Activated CD4-positive, alpha-beta T cell treated with anti-CD3 and anti-CD28 coated beads, Interleukin-2, amount 50 U/mL, for 1 hour (primary cell): ENCODE results near the gene HADHA.

Experiments
- DNase-seq: peaks from one replicate; pipeline ENCODE4 v3.0.0-alpha.2; 2020

Gene HADHA

DNA sequence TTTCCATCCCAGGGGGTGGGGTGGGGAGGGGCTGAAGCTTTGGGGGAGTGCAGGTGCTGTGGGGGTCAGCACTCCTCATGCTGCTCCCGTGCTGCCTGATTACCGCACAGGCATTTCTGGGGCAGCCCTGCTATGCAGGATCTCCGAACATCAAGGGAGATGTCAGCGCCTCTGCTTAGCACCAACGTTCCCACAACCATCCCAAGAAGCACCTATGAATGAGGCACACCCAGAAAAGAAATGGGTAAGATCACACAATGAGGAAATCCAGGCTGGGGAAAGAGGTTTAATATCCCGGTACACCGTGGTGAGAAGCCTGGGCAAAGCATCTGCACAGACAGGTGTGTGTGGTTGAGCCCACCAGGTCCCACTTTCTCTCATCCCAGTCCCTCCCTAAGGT lies 54.1 kb downstream of the HADHA start:
- DNase-seq: no peak

DNA sequence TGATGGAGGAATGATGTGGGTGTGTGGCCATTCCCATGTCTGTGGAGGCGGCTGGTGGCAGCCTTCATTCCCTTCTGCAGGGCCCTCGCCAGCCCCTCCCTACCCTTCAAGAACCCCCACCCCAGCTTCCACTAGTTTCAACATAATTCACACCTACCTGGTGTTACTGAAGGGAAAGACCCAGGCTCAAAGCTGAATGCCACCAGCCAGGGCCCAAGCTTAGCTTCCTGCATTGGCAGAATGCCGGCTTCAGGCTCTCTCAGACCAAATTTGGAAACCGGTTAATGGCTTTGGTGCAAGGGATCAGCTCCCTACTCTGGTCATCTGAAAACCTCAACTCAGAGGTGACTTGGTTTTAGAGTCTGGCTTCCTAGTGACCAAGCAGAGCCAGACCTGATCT lies 54.7 kb downstream of the HADHA start:
- no peak for DNase-seq

DNA sequence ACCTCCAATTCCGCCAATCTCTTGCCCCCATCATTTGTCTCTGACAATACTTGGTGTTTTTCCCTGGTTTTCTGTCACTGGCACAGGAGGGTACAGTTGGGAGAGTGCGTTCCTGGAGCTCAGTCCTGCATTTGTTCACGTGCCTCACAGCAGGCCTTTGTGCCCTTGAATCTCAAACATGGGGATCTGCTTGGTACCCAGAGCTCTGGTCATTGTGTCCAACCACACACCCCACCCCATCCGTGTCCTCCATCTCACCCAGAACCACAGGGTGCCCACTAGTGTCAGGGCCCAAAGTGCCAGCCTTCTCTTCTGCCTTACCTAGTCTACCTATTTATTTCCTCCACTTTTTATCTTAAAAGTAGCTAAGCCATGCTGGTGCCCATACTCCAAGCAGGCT lies 55.3 kb downstream of the HADHA start:
- DNase-seq: no peak

DNA sequence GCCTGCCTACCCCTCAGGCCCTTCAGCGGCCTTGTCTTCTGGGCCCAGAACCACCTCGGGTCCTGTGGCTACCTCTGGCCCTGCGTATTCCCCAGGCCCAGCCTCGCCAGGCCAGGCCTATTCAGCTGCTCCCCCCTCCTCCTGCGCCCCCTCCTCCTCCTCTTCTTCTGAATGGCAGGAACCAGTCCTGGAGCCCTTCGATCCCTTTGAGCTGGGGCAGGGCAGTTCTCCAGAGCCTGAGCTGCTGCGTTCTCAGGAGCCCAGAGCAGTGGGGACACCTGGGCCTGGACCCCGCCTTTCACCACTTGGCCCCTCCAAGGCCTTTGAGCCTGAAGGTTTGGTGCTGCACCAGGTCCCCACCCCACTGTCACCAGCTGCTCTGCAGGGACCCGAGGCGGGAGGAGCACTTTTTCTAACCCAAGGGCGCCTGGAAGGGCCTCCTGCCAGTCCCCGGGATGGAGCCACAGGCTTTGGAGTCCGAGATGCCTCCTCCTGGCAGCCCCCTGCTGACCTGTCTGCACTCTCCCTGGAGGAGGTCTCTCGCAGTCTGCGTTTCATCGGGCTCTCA lies 56.8 kb downstream of the HADHA start:
- DNase-seq: no peak

DNA sequence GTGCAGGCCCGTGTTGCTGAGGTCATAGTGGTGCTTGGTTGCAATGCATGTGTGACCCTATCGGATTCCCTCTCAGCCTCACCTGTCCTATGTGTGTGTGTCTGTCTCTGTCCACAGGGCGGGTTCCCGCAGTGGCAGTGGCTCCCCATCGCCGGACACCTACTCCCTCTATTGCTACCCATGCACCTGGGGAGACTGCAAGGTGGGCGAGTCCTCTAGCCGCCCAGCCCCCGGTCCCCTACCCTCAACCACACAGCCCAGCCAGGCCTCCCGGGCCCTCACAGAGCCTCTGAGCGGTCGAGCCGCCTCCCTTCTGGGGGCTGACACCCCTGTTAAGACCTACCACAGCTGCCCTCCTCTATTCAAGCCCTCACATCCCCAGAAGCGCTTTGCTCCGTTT lies 57.3 kb downstream of the HADHA start:
- DNase-seq: no peak

DNA sequence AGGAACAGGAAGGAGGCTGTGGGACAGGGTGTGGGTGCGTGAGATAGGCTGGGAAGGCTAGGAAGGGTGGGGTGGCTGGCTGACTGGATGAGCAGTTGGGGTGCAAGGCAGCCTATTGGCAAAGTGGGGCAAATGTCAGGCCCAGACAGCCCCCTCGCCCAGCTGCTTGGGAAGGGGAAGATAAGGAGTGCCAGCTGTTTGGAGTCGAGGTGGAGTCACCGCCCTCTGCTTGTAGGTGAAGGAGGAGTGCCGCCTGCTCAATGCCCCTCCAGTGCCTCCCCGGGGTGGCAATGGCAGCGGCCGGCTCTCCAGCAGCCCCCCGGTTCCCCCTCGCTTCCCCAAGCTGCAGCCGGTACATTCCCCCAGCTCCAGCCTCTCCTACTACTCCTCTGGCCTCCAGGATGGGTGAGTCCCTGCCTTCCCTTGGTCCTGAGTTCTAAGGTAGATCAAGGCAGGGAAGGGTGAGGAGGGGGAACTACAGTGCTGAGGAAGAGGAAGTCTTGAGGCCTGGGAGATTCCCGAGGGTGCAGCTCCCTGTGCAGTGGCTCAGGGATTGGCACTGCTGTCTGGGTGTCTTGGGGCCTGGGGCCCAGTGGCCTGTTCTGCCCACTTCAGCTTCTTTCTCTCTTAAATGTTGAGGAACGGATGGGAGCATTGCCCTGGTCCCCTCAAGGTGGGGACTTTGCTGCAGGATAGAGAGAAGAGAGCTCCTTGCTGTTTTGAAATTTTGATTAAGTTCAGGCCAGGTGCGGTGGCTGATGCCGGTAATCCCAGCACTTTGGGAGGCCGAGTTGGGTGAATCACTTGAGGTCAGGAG lies 58.3 kb downstream of the HADHA start:
- DNase-seq: no peak

DNA sequence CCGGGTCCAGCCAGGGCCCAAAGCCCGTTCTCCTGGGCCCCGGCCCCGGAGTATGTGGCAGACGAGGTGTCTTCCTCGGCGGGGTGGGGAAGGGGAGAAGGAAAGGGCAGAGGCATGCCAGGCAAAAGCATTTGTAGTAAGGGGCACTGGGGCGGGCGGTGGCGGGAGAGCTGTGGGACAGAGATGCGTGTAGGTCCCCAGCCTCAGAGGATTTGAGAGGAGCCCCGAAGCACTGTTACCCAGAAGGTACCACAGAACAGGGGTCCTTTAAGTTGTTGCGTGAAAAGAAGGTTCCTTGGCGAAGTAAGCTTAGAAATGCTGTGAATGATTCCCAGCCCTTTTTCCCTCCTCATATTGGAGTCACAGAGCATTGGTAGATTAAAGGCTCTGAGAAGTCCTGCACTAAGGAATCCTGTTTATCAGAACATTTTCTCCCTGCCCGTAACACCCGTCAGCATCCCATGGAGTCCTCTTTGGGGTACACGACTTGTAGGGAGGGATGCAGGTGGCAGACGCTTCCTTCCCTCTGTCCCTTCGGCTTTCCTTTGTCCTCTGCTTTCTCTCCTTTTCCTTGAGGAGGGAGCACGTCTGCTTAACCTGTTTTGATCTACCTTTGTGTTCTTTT lies 59.0 kb downstream of the HADHA start:
- DNase-seq: no peak

DNA sequence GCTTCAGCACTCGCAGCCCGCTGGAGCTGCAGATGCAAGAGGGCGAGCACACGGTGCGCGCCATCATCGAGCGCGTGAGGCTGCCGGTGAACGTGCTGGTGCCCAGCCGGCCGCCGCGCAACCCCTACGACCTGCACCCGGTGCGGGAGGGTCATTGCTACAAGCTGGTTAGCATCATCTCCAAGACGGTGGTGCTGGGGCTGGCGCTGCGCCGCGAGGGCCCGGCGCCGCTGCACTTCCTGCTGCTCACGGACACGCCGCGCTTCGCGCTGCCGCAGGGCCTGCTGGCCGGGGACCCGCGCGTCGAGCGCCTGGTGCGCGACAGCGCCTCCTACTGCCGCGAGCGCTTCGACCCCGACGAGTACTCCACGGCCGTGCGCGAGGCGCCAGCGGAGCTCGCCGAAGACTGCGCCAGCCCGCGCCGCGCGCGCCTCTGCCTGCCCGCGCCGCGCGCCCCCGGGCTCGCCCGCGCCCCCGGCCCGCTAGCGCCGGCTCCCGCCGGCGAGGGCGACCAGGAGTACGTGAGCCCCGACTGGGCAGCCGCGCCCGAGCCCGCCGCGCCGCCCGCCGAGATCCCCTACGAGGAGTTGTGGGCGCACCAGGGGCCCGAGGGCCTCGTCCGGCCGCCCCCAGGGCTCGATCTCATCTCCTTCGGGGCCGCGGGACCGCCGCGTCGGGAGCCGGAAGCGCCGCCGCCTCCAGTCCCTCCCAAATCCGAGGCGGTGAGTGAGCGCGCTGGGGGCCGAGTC lies 59.7 kb downstream of the HADHA start:
- DNase-seq: peak; percentile 86

DNA sequence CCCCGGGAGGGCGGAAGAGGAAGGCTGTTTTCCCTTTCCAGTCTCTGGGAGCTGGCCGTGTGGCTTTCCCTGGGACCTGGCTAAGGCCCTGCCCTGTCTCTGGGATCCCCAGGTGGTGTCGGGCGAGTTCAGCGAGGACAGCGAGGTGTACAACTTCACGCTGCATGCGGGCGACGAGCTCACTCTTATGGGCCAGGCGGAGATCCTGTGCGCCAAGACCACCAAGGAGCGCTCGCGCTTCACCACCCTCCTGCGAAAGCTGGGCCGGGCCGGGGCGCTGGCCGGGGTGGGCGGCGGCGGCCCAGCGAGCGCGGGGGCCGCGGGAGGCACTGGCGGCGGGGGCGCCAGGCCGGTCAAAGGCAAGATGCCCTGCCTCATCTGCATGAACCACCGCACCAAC lies 60.3 kb downstream of the HADHA start:
- no peak for DNase-seq

DNA sequence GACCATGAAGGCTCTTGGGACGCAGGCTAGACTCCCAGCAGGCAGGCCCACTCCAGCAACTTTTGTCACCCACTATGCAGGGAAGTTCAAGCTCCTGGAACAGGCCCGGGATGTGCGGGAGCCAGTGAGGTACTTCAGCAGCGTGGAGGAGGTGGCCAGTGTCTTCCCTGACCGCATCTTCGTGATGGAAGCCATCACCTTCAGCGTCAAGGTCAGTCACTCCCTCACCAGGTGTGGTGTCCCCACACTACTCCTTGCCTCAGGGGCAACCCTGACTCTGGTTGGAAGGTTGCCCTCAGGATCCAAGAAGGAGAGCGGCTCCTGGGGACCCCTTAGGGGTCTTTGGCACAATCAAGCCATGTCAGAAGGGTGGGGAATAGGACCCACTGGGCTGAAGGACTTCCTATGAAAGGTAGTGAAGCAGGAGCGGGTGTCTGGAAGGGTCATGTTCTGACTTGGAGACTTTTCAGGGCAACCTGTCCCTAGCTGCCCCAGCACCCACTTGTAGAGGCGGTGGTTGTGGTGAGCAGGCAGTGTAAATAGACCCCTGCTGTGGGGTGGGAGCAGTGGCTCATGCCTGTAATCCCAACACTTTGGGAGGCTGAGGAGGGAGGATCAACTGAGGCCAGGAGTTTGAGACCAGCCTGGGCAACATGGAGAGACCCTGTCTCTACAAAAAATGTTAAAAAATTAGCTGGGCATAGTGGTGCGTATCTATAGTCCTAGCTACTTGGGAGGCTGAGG lies 61.4 kb downstream of the HADHA start:
- no peak for DNase-seq

DNA sequence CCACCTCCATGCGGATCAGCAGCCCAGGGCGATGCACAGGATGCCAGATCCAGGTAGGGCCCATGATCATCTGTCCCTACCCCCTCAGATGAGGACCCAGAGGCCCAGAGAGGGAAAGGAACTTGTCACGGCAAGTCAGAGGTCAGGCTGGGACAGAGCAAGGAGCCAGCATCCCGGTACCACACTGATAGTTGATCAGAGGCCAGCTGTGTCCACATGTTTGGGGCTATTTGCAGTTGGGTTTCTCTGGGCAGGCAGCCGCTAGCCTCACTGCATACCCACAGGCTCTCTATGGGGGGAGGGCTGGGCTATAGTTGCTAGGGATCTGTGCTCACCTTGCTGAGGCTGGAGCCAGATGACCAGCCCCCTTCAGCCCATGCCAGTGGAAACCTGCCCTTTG lies 62.0 kb downstream of the HADHA start:
- no peak for DNase-seq

DNA sequence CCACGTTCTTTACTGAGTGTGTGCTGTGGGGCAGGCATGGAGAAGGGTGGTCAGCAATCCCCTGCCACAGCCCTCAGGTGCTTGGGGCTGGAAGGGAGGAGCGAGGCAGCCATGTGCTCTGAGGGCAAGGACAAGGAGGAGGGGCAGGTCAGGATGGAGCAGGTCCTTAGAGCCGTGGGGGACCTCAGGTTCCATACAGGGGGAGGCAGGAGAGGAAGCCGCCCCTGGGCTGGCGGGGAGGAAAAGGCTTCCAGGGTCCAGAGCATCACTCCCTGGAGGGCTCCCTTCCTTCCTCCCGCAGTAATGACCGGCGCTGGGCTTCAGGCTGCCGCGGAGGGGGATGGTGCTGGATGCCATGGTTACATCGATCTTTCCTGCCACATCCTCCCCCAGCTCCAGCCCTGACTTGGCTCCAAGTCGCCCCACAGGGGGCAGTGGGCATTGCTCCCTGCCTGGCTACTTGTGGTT lies 65.0 kb downstream of the HADHA start:
- no peak for DNase-seq

DNA sequence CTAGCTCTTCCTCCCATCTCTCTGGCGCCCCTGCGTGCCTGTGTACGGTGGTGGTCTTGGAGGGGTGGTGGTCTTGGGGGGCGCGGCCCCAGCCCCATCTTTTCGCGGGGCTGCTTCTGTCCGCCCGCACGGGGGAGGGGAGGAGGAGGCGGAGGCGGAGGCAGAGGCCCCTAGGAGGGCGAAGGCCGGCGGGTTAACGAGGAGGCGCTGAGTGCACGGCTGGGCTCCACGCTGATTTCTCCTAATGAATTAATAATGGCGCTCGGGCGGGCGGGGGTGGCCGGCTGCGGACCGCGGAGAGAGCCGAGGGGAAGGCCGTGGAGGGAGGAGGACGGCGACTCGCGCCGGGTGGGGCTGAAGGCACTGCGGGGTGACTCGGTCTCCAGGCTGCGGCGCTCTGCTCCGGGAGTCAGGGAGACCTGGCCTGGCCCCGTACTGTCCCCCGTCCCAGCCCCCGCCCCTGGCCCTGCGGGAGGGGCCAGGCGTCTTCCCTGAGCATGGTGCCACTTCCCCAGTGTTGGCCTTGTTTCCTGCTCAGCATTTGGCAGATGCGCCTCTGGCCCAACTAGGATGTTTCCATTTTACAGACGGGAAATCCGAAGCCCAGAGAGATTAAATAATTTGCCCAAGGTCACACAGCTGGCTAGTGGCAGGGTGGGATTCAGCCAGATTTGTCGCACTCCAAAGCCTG lies 65.5 kb downstream of the HADHA start:
- no peak for DNase-seq

DNA sequence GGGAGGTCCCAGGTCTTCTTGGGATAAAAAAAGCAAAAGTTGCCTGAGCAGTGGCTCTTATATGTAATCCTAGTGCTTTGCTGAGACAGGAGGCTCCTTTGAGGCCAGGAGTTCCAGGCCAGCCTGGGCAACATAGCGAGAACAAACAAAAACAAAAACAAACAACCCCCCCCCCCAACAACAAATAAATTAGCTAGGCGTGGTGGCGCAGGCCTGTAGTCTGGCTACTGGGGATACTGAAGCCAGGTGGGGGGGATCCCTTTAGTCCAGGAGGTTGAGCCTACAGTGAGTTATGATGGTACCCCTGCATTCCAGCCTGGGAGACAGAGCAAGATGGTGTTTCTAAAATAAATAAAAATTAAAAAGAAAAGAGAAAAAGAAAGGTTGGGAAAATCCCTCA lies 66.2 kb downstream of the HADHA start:
- DNase-seq: no peak

DNA sequence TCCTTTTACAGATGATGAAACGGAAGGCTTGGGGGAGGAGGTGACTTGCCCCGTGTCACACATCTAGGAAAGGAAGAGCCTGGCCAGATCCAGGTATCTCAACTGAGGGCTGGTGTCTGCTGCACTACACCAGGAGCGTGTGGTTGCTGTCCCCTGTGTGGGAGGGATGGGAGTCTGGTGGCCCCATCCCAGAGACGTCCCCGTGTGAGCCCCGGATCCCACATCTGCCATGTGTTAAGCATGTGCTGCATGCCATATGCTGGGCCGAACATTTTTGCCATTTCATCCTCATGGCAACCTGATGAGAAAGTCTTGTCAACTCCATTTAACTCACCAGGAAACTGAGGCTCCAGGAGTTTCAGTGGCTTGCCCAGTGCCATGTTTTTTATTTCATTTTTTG lies 67.3 kb downstream of the HADHA start:
- DNase-seq: no peak

DNA sequence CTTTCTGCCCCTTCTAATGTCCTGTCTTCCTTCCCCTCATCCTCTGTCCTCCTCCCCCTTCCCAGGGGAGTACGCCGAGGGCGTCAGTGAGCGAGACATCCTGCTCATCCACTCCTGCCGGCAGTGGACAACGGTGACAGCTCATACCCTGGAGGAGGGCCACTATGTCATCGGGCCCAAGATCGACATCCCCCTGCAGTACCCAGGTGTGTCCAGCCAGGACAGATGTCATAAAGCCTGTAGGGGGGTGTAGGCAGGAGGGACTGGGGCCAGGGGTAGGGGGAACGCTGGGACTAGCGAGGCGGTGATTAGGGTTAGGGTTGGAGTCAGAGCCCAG lies 68.2 kb downstream of the HADHA start:
- no peak for DNase-seq

DNA sequence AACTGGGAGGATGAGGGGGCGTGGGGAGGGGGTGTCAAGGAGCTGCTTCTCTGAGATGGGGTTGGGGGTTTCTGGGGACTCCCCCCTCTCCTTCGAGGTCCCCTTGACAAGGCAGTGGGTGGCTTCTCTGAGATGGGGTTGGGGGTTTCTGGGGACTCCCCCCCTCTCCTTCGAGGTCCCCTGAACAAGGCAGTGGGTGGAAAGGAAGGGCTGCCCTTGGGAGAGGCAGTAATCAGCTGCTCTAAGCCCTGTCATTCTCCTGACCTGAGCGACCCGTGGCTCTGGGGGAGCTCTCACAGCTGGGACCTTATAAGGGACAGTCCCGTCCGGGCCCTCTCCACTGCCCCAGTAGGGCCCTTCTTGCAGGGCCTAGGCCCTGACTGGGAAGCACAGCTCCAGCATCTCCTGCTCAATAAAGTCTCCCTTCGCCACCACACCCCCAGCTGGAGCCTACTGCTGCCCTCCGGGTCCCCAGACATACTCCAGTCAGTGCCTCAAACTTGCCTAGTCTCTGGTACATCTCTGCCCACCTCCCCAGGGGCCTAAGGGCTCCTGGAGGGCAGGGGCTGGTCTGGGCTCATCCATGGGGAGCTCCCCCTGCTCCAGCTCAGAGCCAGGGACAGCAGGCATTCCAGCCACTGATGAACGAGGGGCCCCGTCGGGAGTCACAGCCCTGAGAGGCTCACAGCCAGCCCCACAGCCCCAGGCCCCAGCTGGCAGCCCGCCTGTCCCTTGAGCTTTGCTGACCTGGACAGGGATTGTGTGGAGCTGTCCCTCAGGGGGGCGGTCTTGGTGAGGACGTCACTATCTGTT lies 68.8 kb downstream of the HADHA start:
- DNase-seq: no peak

DNA sequence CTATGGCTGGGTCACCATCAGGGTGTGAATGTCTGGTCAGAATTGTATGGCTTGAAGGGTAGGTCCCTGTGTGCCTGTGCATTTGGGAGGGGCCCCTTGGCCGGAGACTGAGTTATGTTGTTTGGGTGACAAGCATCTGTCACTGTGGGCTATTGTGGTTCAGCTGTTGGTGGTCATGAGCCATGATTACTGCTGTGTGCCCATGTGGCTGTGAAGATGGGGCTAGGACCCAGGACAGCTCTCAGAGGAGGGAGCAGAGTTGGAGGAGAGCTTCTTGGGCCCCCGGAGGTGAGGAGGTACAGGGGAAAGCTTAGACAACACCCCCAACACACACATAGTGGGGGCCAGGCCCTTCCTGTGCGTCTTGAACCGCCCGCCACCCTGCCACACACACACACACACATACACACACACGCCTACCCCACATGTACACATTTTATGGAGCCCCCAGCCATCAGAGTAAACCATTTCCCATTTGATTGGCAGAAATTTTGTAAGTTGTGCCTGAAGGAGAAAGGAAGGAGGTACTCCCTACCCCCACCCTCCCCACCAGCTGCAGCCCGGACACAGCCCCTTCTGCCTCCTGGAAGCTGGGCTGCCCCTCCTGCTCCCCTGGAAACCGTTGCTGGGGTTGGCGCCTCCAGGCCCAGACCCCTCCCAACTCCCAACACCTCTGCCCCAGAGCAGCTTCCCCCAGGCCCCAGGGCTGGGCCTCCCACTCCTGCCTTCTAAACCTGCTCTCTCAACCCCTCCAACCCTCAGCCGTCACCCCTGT lies 69.6 kb downstream of the HADHA start:
- no peak for DNase-seq

DNA sequence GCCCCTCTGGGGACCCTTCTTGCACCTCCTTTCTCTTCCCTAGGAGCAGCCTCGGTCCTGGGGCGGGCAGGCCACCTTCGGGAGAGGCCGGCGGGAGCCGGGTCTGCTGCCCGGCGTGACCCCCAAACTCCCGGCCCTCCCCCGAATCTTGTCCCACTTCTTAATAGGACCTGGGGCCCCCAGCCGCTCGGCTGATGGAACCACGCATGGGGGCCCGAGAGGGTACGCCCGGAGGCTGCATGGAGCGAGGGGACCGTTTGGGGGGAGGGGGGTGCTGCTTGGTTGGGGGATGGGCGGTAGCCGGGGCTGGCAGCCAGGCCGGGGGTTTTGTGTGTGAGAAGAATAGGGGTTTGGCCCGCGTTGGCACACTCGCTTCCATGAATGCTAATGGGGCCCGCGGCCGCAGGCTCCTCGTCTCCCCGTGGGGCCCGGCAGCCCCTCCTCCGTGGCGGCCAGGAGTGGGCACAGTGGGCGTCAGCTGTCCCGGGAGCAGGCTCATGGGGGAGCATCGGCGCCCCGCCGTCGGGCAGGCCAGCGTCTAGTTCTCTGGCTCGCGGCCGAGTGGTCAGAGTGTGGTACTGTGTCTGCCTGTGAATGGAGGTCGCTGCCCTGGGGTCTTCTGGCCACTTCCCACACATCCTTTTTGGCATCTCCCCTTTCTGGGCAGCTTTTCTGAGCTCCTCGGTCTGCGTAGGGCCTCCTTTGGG lies 70.5 kb downstream of the HADHA start:
- DNase-seq: no peak
